Fibroblast of the aortic adventitia (primary cell): ENCODE results near the gene SLC20A1. TPM values are rescaled to one million over a fixed set of nuclear protein-coding genes. Genes with fewer than 3 reads are reported as not detected.

ENCODE experiments used
- DNase-seq: peaks from one replicate; pipeline ENCODE4 v3.0.0-alpha.2; 2010; ENCODE audit warnings: low read depth
- H3K4me3 ChIP-seq: 2 replicates; pipeline ENCODE4 v1.5.1; 2011; ENCODE audit warnings: low read depth, mild to moderate bottlenecking, control low read depth, low read length, moderate library complexity
- CTCF ChIP-seq: IDR thresholded peaks from 2 replicates; pipeline ENCODE4 v1.5.1; 2011; ENCODE audit warnings: mild to moderate bottlenecking, low read length, control low read depth, inconsistent platforms; ENCODE audit not compliant: insufficient read depth
- total RNA-seq: library from RNA; depleted of rRNA; stranded (reverse); fragments of >200 nt; gene quantifications from 2 replicates; pipeline ENCODE4 v1.2.3, GENCODE V29; 2012; ENCODE audit warnings: low replicate concordance

SLC20A1 gene
- total RNA-seq, 1 donor: 134 TPM

GRCh38 chr2:112670252-112671022 lies 24.7 kb downstream of the SLC20A1 start:
- no peak for DNase-seq
- no peak for TF ChIP-seq CTCF
- H3K4me3 ChIP-seq: no peak overlapping the region

- H3K4me3 ChIP-seq: no peak overlapping the region
- DNase-seq: no peak
- no peak for TF ChIP-seq CTCF
These were observed 26.1 kb downstream of the SLC20A1 start for GRCh38 chr2:112671801-112672200.

GRCh38 chr2:112673008-112673407 lies 27.3 kb downstream of the SLC20A1 start:
- TF ChIP-seq CTCF: no peak
- H3K4me3 ChIP-seq: no peak overlapping the region
- no peak for DNase-seq

- H3K4me3 ChIP-seq: no peak overlapping the region
- DNase-seq: peak; percentile 56
- no peak for TF ChIP-seq CTCF
These were observed 28.5 kb downstream of the SLC20A1 start for GRCh38 chr2:112674229-112674628.

GRCh38 chr2:112679484-112679883 lies 33.7 kb downstream of the SLC20A1 start:
- DNase-seq: peak; percentile 72
- no peak for TF ChIP-seq CTCF
- no peak overlapping the region for H3K4me3 ChIP-seq

GRCh38 chr2:112680666-112681101 lies 34.9 kb downstream of the SLC20A1 start:
- H3K4me3 ChIP-seq: no peak overlapping the region
- TF ChIP-seq CTCF: no peak
- no peak for DNase-seq

GRCh38 chr2:112682101-112682500 lies 36.4 kb downstream of the SLC20A1 start:
- no peak for TF ChIP-seq CTCF
- DNase-seq: no peak
- no peak overlapping the region for H3K4me3 ChIP-seq
